HFF-Myc (cell line): ENCODE measurements around the gene APOL2.
"Not testable (repeated sequence)": the region's sequence is repeated elsewhere in the genome, so short reads cannot be mapped to it uniquely, and the experiment has no call there.

ENCODE experiments used
- DNase-seq: peaks from one replicate; pipeline ENCODE4 v3.0.0-alpha.2; 2011; ENCODE audit warnings: low read depth; ENCODE audit errors: extremely low read depth
- H3K4me3 ChIP-seq: replicated peaks from 2 replicates; pipeline ENCODE4 v1.5.1; 2011; ENCODE audit warnings: low read depth, mild to moderate bottlenecking, control low read depth, low read length
- TF ChIP-seq, protein P1 (sequence below): IDR thresholded peaks from 2 replicates; pipeline ENCODE4 v1.5.1; 2012; ENCODE audit warnings: mild to moderate bottlenecking, low read depth, low read length, control low read depth; ENCODE audit errors: missing control alignments

APOL2 gene

GRCh38 chr22:36193171-36193570 is 46.2 kb downstream of the APOL2 start:
- DNase-seq, result no peak
- H3K4me3 ChIP-seq, result no peak overlapping the region
- TF ChIP-seq, protein P1, sequence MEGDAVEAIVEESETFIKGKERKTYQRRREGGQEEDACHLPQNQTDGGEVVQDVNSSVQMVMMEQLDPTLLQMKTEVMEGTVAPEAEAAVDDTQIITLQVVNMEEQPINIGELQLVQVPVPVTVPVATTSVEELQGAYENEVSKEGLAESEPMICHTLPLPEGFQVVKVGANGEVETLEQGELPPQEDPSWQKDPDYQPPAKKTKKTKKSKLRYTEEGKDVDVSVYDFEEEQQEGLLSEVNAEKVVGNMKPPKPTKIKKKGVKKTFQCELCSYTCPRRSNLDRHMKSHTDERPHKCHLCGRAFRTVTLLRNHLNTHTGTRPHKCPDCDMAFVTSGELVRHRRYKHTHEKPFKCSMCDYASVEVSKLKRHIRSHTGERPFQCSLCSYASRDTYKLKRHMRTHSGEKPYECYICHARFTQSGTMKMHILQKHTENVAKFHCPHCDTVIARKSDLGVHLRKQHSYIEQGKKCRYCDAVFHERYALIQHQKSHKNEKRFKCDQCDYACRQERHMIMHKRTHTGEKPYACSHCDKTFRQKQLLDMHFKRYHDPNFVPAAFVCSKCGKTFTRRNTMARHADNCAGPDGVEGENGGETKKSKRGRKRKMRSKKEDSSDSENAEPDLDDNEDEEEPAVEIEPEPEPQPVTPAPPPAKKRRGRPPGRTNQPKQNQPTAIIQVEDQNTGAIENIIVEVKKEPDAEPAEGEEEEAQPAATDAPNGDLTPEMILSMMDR, result no peak

- DNase-seq, result no peak
- TF ChIP-seq, protein P1, result no peak
- no peak overlapping the region for H3K4me3 ChIP-seq
Measured at GRCh38 chr22:36192542-36192941, 46.8 kb downstream of the APOL2 start.

DNA sequence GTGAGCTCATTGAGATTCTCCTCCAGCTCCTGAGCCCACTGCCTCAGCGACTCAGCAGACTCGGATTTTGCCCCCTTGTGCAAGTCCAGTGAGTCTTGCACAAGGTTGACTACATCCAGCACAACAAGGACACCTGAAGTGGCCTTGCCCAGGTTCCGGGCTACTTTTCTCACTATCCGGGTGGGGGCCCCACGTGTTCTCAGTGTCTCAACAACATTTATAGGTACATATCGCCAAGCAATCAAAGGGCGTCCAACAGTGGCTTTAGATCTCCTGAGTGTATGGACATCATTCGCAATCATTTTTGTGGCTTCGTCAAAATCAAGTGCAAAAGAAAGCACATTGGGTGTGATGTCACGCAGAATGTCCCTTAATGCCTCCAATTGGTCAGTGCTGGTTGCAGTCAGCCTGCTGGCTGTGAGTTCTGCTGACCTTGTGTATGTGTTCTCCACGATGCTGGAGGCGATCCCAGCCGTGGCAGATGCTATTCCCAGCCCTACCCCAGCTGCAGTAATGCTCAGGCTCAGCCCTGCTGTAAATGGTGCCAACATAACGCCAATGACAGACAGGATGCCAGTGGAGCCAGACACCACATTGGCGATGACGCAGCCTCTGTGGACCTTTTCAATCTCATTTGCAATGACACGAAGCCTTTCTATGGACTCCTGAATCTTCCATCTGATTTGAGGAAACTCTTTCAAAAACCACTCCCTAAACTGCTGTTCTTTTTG is 48.1 kb downstream of the APOL2 start:
- TF ChIP-seq, protein P1, result no peak
- H3K4me3 ChIP-seq, result no peak overlapping the region
- no peak for DNase-seq

DNA sequence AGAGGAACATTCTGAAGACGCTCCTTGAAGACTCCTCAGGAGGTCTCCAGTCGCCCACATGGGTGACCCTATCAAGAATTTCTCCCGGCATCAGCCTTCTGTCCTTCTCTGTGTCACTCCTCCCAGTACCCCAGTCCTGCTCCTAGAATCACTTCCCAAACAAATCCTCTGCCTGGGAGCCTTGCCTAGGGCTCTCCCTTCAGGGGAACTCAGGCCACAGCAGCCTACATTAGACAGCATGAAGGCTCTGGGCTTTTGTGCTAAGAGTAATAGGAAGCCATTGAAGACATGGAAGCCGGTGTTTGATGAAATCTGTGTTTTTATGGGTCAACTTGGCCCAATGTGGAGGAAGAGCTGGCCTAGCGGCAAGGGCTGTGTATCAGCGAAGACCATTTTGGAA is 51.5 kb downstream of the APOL2 start:
- H3K4me3 ChIP-seq, DNase-seq: not testable (repeated sequence)

- H3K4me3 ChIP-seq, result no peak overlapping the region
- no peak for DNase-seq
- TF ChIP-seq, protein P1, result no peak
Measured at GRCh38 chr22:36185828-36186624, 53.3 kb downstream of the APOL2 start.

DNA sequence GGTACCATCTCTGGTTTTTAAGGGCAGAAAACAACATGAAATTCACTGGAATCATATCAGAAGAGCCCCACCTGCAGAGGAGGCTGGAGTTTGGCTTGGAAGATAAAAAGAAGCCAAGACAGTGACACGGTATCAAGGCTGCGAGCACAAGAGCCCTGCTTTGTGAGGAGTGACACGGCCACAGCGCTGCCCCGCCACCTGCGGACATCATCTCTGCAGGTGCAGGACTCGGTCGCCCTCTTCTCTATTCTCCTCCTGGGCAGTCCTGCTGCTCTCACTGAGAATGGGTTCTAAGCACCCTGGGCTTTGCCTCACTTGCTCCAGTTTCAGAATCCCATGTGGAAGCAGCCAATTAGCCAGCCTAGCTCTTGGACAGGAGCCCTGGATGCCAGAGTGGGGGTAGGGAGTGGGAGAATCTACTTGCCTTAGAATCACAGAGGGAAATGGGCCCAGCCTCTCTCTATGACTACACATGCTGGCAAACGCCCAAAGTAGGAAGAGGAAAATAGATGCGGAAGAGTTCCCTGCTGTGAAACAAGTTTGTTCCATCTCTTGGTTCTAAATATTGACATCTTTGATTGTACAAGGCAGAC is 54.8 kb downstream of the APOL2 start:
- no peak overlapping the region for H3K4me3 ChIP-seq
- TF ChIP-seq, protein P1, result no peak
- DNase-seq, result no peak

- no peak for DNase-seq
- no peak overlapping the region for H3K4me3 ChIP-seq
- TF ChIP-seq, protein P1, result no peak
Measured at GRCh38 chr22:36183446-36183845, 55.9 kb downstream of the APOL2 start.
